Measurements from ENCODE around the gene PDXDC1. TPM values are rescaled to one million over a fixed set of nuclear protein-coding genes. Genes with fewer than 3 reads are reported as not detected.
"Not testable (repeated sequence)": the region's sequence is repeated elsewhere in the genome, so short reads cannot be mapped to it uniquely, and the experiment has no call there.

The PDXDC1 gene
- total RNA-seq, 3 donors from 2014 or later, result 161 to 258 (median 233) TPM

DNA sequence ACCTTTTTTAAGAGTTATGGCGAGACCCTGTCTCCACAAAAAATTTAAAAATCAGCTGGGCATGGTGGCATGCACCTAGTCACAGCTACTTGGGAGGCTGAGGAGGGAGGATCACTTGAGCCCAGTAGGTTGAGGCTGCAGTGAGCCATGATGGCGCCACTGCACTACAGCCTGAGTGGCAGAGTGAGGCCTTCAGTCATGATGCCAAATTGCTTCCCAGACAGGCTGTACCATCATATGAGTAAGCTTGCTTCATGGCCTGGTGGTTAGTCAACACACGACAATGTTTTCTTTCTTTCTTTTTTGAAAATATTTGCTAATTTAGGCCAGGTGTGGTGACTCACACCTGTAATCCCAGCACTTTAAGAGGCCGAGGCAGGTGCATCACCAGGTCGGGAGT, 68.5 kb downstream of the PDXDC1 start:
- intact Hi-C loops (cut with DNase I, micrococcal nuclease), result no loop called here
- no peak for DNase-seq
- no peaks in the 10 kb centered on the region for H3K36me3 ChIP-seq (ENCODE audit: low read depth)
- no peak for ATAC-seq
- no peaks in the 10 kb centered on the region for H3K9me3 ChIP-seq
- H3K4me3 ChIP-seq, result no peak overlapping the region
- TF ChIP-seq, protein P1, sequence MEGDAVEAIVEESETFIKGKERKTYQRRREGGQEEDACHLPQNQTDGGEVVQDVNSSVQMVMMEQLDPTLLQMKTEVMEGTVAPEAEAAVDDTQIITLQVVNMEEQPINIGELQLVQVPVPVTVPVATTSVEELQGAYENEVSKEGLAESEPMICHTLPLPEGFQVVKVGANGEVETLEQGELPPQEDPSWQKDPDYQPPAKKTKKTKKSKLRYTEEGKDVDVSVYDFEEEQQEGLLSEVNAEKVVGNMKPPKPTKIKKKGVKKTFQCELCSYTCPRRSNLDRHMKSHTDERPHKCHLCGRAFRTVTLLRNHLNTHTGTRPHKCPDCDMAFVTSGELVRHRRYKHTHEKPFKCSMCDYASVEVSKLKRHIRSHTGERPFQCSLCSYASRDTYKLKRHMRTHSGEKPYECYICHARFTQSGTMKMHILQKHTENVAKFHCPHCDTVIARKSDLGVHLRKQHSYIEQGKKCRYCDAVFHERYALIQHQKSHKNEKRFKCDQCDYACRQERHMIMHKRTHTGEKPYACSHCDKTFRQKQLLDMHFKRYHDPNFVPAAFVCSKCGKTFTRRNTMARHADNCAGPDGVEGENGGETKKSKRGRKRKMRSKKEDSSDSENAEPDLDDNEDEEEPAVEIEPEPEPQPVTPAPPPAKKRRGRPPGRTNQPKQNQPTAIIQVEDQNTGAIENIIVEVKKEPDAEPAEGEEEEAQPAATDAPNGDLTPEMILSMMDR (IDR thresholded peaks at IDR 0.05), result no peak
- peaks cover 2% of the 10 kb centered on the region for H3K4me1 ChIP-seq (ENCODE audit: low read depth)

DNA sequence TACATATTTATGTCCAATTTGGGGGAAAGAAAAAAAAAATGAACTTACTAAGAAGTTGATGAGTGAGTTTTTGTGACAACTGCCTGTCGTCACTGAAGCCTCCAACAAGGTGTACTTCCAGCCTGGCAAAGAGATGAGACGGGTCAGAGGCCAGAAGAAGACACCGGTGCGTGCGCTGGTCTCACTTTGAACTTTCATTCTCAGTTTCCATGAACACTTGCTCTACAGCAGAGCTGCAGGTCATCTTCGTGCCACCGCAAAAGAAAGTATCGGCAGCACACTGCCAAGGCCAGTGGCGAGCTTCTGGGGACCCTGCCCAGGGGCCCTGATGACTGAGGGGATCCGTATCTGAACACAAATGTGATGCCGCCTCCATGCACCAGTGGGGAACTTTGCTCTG, 69.5 kb downstream of the PDXDC1 start:
- Histone ChIP-seq H3K4me3 (no peak overlapping the region), H3K36me3 (ENCODE audit: low read depth) (no peaks in the 10 kb centered on the region), H3K9me3 (no peaks in the 10 kb centered on the region), H3K4me1 (ENCODE audit: low read depth) (peaks cover 2% of the 10 kb centered on the region)
- TF ChIP-seq, protein P1 (IDR thresholded peaks at IDR 0.05), result no peak
- DNase-seq (no peak), ATAC-seq (no peak)
- intact Hi-C loops (cut with DNase I, micrococcal nuclease), result no loop called here

DNA sequence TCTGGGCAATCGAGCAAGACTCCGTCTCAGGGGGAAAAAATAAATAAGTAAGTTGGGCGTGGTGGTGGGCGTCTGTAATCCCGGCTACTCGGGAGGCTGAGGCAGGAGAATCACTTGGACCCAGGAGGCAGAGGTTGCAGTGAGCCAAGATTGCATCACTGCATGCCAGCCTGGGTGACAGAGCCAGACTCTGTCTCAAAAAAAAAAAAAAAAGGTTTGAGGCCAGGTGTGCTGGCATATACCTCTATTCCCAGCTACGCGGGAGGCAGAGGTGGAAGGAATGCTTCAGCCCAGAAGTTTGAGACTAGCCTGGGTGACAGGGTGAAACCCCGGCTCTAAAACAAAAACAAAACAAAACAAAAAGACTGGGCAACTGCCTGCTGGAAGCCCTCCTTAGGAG, 70.4 kb downstream of the PDXDC1 start:
- H3K9me3 ChIP-seq; H3K4me1 ChIP-seq (ENCODE audit: low read depth); ATAC-seq; H3K4me3 ChIP-seq; DNase-seq; H3K36me3 ChIP-seq (ENCODE audit: low read depth); intact Hi-C loops (cut with DNase I, micrococcal nuclease): not testable (repeated sequence)

DNA sequence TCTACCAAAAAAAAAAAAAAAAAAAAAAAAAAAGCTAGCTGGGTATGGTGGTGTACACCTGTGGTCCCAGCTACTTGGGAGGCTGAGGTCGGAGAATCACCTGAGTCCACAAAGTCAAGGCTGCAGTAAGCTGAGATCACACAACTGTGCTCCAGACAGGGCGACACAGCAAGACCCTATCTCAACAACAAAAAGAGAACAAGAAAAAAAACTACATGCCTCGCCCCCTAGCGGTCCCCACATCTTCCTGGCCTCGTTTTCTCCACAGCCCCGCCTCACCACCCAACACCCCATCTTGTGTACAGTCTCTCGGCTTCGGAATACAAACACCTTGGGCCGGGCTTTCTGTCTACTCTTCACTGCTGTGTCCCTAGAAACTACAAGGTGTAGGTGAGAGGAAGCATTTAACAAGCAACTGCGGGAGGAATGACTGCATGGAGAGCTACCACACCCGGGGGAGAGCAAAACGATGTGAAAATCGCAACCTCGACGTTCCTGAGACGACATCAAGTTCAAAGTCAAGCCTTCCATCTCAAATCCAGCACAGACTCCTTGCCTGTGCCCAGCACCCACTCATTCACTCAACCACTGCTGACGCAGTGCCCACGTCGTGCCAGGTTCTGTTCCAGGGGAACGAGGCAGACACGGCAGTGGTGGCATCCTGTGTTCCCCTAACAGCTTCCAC, 72.0 kb downstream of the PDXDC1 start:
- no peaks in the 10 kb centered on the region for H3K9me3 ChIP-seq
- TF ChIP-seq, protein P1 (IDR thresholded peaks at IDR 0.05), result no peak
- no peak overlapping the region for H3K4me3 ChIP-seq
- H3K36me3 ChIP-seq (ENCODE audit: low read depth), result no peaks in the 10 kb centered on the region
- DNase-seq (no peak), ATAC-seq (no peak)
- H3K4me1 ChIP-seq (ENCODE audit: low read depth), result no peaks in the 10 kb centered on the region
- intact Hi-C loops (cut with DNase I, micrococcal nuclease), result no loop called here

- intact Hi-C loops (cut with DNase I, micrococcal nuclease), result no loop called here
- DNase-seq, result no peak
- no peak for ATAC-seq
- H3K4me1 ChIP-seq (ENCODE audit: low read depth), result peaks cover 5% of the 10 kb centered on the region
- H3K36me3 ChIP-seq (ENCODE audit: low read depth), result no peaks in the 10 kb centered on the region
- H3K4me3 ChIP-seq, result no peak overlapping the region
- H3K9me3 ChIP-seq, result no peaks in the 10 kb centered on the region
- TF ChIP-seq, protein P1 (IDR thresholded peaks at IDR 0.05), result no peak
These were observed 74.9 kb downstream of the PDXDC1 start for GRCh38 chr16:15049581-15050180.

DNA sequence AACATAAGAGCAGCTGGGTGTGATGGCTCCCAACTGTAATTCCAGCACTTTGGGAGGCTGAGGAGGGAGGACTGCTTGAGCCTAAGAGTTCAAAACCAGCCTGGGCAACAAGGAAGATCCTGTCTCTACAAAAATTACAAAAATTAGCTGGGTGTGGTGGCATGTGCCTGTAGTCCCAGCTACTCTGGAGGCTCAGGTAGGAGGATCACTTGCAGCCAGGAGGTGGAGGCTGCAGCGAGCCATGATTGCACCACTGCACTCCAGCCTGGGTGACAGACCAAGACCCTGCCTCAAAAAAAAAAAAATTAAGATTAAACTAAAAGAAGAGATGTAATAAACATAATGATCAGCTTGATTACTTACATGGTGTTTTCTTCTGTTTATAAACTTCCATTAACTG, 75.6 kb downstream of the PDXDC1 start:
- not testable (repeated sequence) for H3K4me3 ChIP-seq, ATAC-seq

More for the DNA sequence above, 75.6 kb downstream of the PDXDC1 start:
- DNase-seq; intact Hi-C loops (cut with DNase I, micrococcal nuclease); H3K9me3 ChIP-seq; H3K4me1 ChIP-seq (ENCODE audit: low read depth); H3K36me3 ChIP-seq (ENCODE audit: low read depth): not testable (repeated sequence)
